NCI-H1436 treated with DMSO at 0.1 percent for 48 hours (cell line): ENCODE results near the gene SDSL.

Experiments used
- DNase-seq: peaks from one replicate; lab custom pipeline; 2025; lab: John Stamatoyannopoulos, UW

The SDSL gene

DNA sequence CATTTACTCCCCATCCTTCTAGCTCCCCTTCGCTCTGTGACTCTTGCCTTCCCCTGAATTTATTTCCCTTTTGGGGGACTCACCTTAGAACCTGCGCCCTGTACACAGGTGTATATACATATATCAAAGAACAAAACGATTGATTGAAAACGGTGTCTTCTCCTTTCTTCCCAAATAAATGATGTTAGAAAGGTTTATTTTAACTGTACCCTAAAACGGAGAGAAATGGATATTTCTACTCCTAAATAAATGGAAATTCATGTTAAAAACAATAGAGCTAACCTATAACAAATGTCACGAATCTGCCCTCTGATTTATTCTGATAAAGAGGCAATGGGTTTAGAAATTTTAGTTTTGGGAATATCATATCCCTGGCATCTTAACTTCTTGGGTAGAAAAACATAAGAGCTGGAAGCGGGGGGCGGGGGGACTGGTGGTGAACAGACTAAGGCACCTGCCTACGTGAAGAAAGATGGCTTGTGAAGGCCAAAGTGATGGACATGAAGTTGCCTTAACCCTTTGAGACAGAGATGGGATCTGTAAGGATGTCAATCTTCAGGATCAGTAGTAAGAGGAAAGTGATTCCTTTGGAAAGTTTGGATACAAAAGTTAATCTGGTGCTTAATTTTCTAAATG is 58.3 kb downstream of the SDSL start:
- DNase-seq, result no peak

GRCh38 chr12:113482334-113482733 is 60.2 kb downstream of the SDSL start:
- DNase-seq, result no peak

GRCh38 chr12:113485330-113485729 is 63.1 kb downstream of the SDSL start:
- no peak for DNase-seq

- no peak for DNase-seq
Observed at GRCh38 chr12:113486722-113487121, 64.5 kb downstream of the SDSL start.
